GM12875 (cell line): ENCODE measurements around the gene BNC2.

Experiments
- H3K4me3 ChIP-seq: one replicate; pipeline ENCODE4 v1.5.1; 2011; ENCODE audit warnings: low read depth, low read length, control low read depth
- CTCF ChIP-seq: IDR thresholded peaks from 2 replicates; pipeline ENCODE4 v1.5.1; 2011; ENCODE audit warnings: low read depth, mild to moderate bottlenecking, control low read depth, inconsistent platforms, low read length, moderate library complexity, borderline replicate concordance; ENCODE audit not compliant: insufficient read depth

BNC2 gene

GRCh38 chr9:16654596-16655126 is 215.8 kb downstream of the BNC2 start:
- no peak for TF ChIP-seq CTCF
- no peak overlapping the region for H3K4me3 ChIP-seq

- no peak overlapping the region for H3K4me3 ChIP-seq
- TF ChIP-seq CTCF: no peak
These were observed 216.7 kb downstream of the BNC2 start for GRCh38 chr9:16653491-16654399.

GRCh38 chr9:16652582-16652981 is 217.9 kb downstream of the BNC2 start:
- TF ChIP-seq CTCF: no peak
- no peak overlapping the region for H3K4me3 ChIP-seq

- H3K4me3 ChIP-seq: no peak overlapping the region
- no peak for TF ChIP-seq CTCF
These were observed 219.0 kb downstream of the BNC2 start for GRCh38 chr9:16651446-16651964.

- TF ChIP-seq CTCF: no peak
These were observed 224.5 kb downstream of the BNC2 start for GRCh38 chr9:16645970-16646369.

GRCh38 chr9:16642421-16643109 is 227.9 kb downstream of the BNC2 start:
- TF ChIP-seq CTCF: no peak
- no peak overlapping the region for H3K4me3 ChIP-seq

More at GRCh38 chr9:16645970-16646369, 224.5 kb downstream of the BNC2 start:
- no peak overlapping the region for H3K4me3 ChIP-seq

- H3K4me3 ChIP-seq: no peak overlapping the region
- no peak for TF ChIP-seq CTCF
These were observed 229.8 kb downstream of the BNC2 start for GRCh38 chr9:16640649-16641048.
